GM12878 (cell line): ENCODE results near the gene CCDC88C. TPM values are rescaled to one million over a fixed set of nuclear protein-coding genes. Genes with fewer than 3 reads are reported as not detected.

Experiments used
- ATAC-seq: fragments of 200-7000 bp; cut with Tn5 transposase; 3 replicates; pipeline ENCODE4 v1.9.1; 2020; ENCODE audit warnings: mild to moderate bottlenecking, moderate library complexity
- BruUV-seq: library from RNA; stranded (reverse); fragments of 400-500 nt; replicated peaks from 2 replicates; lab custom pipeline; 2021; lab: Mats Ljungman, UMichigan
- CTCF ChIA-PET: fragments of 300-600 bp; sonication (Branson Sonifier 250); formaldehyde crosslinking; extraction: SDS; loops from one replicate; lab custom pipeline; 2021; ENCODE audit warnings: inconsistent platforms; lab: Yijun Ruan, JAX
- POLR2A ChIA-PET: fragments of 350-600 bp; formaldehyde crosslinking; extraction: SDS; loops from one replicate; lab custom pipeline; 2021; ENCODE audit warnings: inconsistent platforms; lab: Charles Lee
- RAD21 ChIA-PET: fragments of 300-600 bp; sonication (Branson Sonifier 250); formaldehyde crosslinking; loops from one replicate; lab custom pipeline; 2023; ENCODE audit warnings: antibody characterized with exemption; ENCODE audit not compliant: unreplicated experiment; lab: Charles Lee
- SMC1A ChIA-PET: fragments of 300-600 bp; sonication (Branson Sonifier 250); formaldehyde crosslinking; loops from one replicate; lab custom pipeline; 2023; ENCODE audit not compliant: unreplicated experiment, uncharacterized antibody; lab: Charles Lee
- DNase-seq: peaks from one replicate; pipeline ENCODE4 v3.0.0-alpha.2; 2011; ENCODE audit warnings: low read depth, low spot score
- FAIRE-seq: peaks from 3 replicates; lab custom pipeline; 2011; peaks lifted over from hg19 to GRCh38; lab: Jason Lieb, UNC
- H2AFZ ChIP-seq: 2 replicates; pipeline ENCODE4 v1.6.0; 2011; ENCODE audit warnings: low read depth, low read length, control low read depth; ENCODE audit not compliant: control insufficient read depth
- H3K27ac ChIP-seq: 2 replicates; pipeline ENCODE4 v1.5.1; 2011; ENCODE audit warnings: control low read depth; ENCODE audit not compliant: control insufficient read depth, insufficient read depth
- H3K27me3 ChIP-seq, 2 experiments: replicated peaks in 1 of 2; 2 replicates each; pipeline versions ENCODE4 v1.6.0 to v1.6.1; 2011; ENCODE audit warnings: low read length in 1 of 2; ENCODE audit not compliant: control insufficient read depth in 2 of 2, insufficient read depth in 2 of 2
- H3K36me3 ChIP-seq, 2 experiments: 2 replicates each; pipeline ENCODE4 v1.5.1; 2011; ENCODE audit warnings: low read length in 1 of 2; ENCODE audit not compliant: control insufficient read depth in 2 of 2, insufficient read depth in 2 of 2
- H3K4me1 ChIP-seq: 2 replicates; pipeline ENCODE4 v1.6.1; 2011; ENCODE audit warnings: mild to moderate bottlenecking, low read length, moderate library complexity, mixed read lengths; ENCODE audit not compliant: control insufficient read depth, insufficient read depth
- H3K4me2 ChIP-seq: 2 replicates; pipeline ENCODE4 v1.6.0; 2011; ENCODE audit warnings: control low read depth; ENCODE audit not compliant: control insufficient read depth, insufficient read depth
- H3K4me3 ChIP-seq: fragments of 200-600 bp; sonication (generic); 2 replicates; pipeline ENCODE4 v1.5.1; 2016
- H3K79me2 ChIP-seq: 2 replicates; pipeline ENCODE4 v1.6.0; 2011; ENCODE audit warnings: low read length; ENCODE audit not compliant: control insufficient read depth, insufficient read depth
- H3K9ac ChIP-seq: 2 replicates; pipeline ENCODE4 v1.8.0; 2011; ENCODE audit warnings: low read length, control low read depth, mixed read lengths; ENCODE audit not compliant: control insufficient read depth, insufficient read depth
- H3K9me3 ChIP-seq: replicated peaks from 3 replicates; pipeline ENCODE4 v1.5.1; 2011; ENCODE audit warnings: mild to moderate bottlenecking, low read length; ENCODE audit not compliant: control insufficient read depth, insufficient read depth
- H4K20me1 ChIP-seq: 2 replicates; pipeline ENCODE4 v1.6.0; 2011; ENCODE audit not compliant: control insufficient read depth, insufficient read depth
- BCL11A ChIP-seq: IDR thresholded peaks from 2 replicates; pipeline ENCODE4 v1.6.1; 2011; ENCODE audit warnings: low read depth, low read length
- BHLHE40 ChIP-seq, 2 experiments: fragments of 450-650 bp in 1 of 2; IDR thresholded peaks; 2 replicates each; pipeline ENCODE4 v1.6.1; 2011 to 2017; ENCODE audit warnings: low read depth in 2 of 2, borderline replicate concordance in 1 of 2, improper control_type of control experiment in 1 of 2, low read length in 1 of 2, mild to moderate bottlenecking in 1 of 2
- CBX3 ChIP-seq: fragments of 200-600 bp; sonication (generic); IDR thresholded peaks from 2 replicates; pipeline ENCODE4 v1.6.1; 2016; ENCODE audit warnings: low read depth, borderline replicate concordance
- ETV6 ChIP-seq, 2 experiments: fragments of 450-650 bp in 1 of 2; IDR thresholded peaks in 1 of 2; conservative IDR thresholded peaks in 1 of 2; 2 replicates each; pipeline ENCODE4 v1.6.1; 2014; ENCODE audit warnings: antibody characterized with exemption in 1 of 2, borderline replicate concordance in 1 of 2, low read depth in 1 of 2, mild to moderate bottlenecking in 1 of 2, moderate library complexity in 1 of 2
- JUNB ChIP-seq: IDR thresholded peaks from 2 replicates; pipeline ENCODE4 v1.6.1; 2016; ENCODE audit warnings: antibody characterized with exemption, mild to moderate bottlenecking
- NFIC ChIP-seq: IDR thresholded peaks from 2 replicates; pipeline ENCODE4 v1.6.1; 2012; ENCODE audit warnings: low read depth, mild to moderate bottlenecking, inconsistent platforms, low read length, moderate library complexity
- NFXL1 ChIP-seq: fragments of 450-650 bp; IDR thresholded peaks from 2 replicates; pipeline ENCODE4 v1.6.1; 2017; ENCODE audit warnings: antibody characterized with exemption, mild to moderate bottlenecking, borderline replicate concordance
- RAD21 ChIP-seq: IDR thresholded peaks from 2 replicates; pipeline ENCODE4 v1.6.1; 2011; ENCODE audit warnings: mild to moderate bottlenecking, low read depth, low read length, moderate library complexity; ENCODE audit not compliant: insufficient read depth
- SREBF2 ChIP-seq: IDR thresholded peaks from 2 replicates; pipeline ENCODE4 v1.6.1; 2012; ENCODE audit warnings: mild to moderate bottlenecking, low read length
- WGBS: methylation state at CpG from one replicate; pipeline ENCODE4 v1.1.6; 2016; ENCODE audit warnings: low lambda C conversion rate; ENCODE audit not compliant: insufficient replicate concordance, insufficient coverage; ENCODE audit errors: missing lambda C conversion rate; 5-methylcytosine and 5-hydroxymethylcytosine counted together
- in situ Hi-C: fragments of 300-500 bp; cut with MboI; formaldehyde crosslinking; loops from 9 replicates; pipeline ENCODE4 v1.14.3; 2018; ENCODE audit warnings: mixed read lengths
- intact Hi-C: fragments of 100-400 bp; cut with micrococcal nuclease; formaldehyde crosslinking; loops from one replicate; pipeline ENCODE4 v1.14.2; 2022; ENCODE audit not compliant: unreplicated experiment
- polyA plus RNA-seq, 11 experiments: library from polyadenylated mRNA; depleted of rRNA in 4 of 11; unstranded in 6 of 11; stranded (reverse) in 5 of 11; fragments of >200 nt; fragmentation: Nextera tagmentation in 4 of 11; fragmentation: Illumina TruSeq in 1 of 11; extraction: Ambion mirVana in 4 of 11; extraction: Trizol in 1 of 11; gene quantifications; 1 replicate in 1 of 11; 2 replicates in 10 of 11; pipeline versions ENCODE4 v1.2.1 to v1.2.3, GENCODE V29; 2011 to 2016; ENCODE audit warnings: inconsistent platforms in 2 of 11, missing spikeins in 2 of 11, low read depth in 1 of 11
- total RNA-seq, 4 experiments: library from RNA; depleted of rRNA in 3 of 4; stranded (reverse); fragments of >200 nt in 3 of 4; fragmentation: Illumina TruSeq in 1 of 4; extraction: Trizol in 1 of 4; gene quantifications; 2 replicates each; pipeline versions ENCODE4 v1.2.1 to v1.2.3, GENCODE V29; 2013 to 2021
- TF ChIP-seq, protein P1 (sequence below): fragments of 450-650 bp; IDR thresholded peaks from 2 replicates; pipeline ENCODE4 v1.6.1; 2017; ENCODE audit warnings: mild to moderate bottlenecking
- TF ChIP-seq, protein P2 (sequence below): fragments of 450-650 bp; IDR thresholded peaks from 2 replicates; pipeline ENCODE4 v1.6.1; 2016; ENCODE audit warnings: mild to moderate bottlenecking
- TF ChIP-seq, protein P3 (sequence below): fragments of 150-350 bp; IDR thresholded peaks from 2 replicates; pipeline ENCODE4 v1.6.1; 2016; ENCODE audit warnings: low read depth, low read length
- TF ChIP-seq, protein P4 (sequence below): fragments of 450-650 bp; IDR thresholded peaks from 2 replicates; pipeline ENCODE4 v1.6.1; 2017; ENCODE audit warnings: mild to moderate bottlenecking, low read depth, inconsistent platforms; ENCODE audit not compliant: poor library complexity, severe bottlenecking

Gene CCDC88C
- total and polyA plus RNA-seq, 10 of the 15 experiments (the other 5 are each of a cell fraction or from before 2014, with no cell fraction given) = 4.0 to 79.6 (median 36.6) TPM

DNA sequence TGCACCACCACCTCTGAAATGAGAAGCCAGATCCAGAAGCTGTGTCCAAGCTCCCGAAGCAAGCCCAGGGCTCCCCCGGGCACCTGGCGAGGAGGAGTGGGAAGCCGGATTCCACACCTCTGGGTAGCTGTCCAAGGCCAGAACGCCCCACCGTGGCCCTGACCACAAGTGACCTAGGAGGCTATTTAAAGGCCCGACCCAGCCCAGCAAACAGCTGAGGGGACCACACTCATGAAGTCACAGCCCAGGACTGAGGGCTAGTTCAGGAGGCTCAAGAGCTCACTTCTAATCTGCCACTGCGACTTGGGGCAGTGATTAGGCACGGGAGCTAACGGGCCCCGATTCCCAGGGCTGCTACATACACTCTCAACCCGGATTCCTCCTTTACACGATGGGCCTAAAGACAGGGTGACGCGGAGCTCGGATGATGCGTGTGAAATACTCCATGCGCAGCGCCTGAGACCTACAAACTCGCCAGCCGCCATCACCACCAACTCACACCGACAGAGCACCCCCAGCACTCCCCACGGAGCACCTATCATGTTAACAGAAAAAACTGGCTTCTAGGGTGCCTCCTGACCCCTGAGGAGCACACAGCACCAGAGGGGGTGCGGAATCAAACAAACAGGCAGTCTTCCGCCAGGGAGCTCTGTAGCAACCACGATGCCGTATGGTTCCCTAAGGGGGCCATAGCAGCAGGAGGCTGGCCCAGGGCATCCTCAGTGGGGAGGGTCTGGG is 89.1 kb downstream of the CCDC88C start:
- Histone ChIP-seq H2AFZ (no peak overlapping the region), H3K4me2 (no peak overlapping the region), H3K36me3 (peaks cover 26 to 48% of the 10 kb centered on the region in 2 experiments), H3K9me3 (no peaks in the 10 kb centered on the region), H3K27ac (no peak overlapping the region), H3K4me3 (no peak overlapping the region), H3K27me3 (no peaks in the 10 kb centered on the region), H3K9ac (no peak overlapping the region), H4K20me1 (no peaks in the 10 kb centered on the region), H3K79me2 (peaks cover 15% of the 10 kb centered on the region), H3K4me1 (peaks cover 44% of the 10 kb centered on the region)
- DNase-seq = no peak
- SMC1A ChIA-PET = interaction anchor here (0.9 to 2.4 kb wide), 2 partner anchors 22 kb away, joined by 3 to 8 read pairs; no protein-coding TSS in a partner anchor
- POLR2A ChIA-PET = no interaction called here
- TF ChIP-seq BHLHE40 (IDR thresholded peaks at IDR 0.05; ENCODE audit: borderline replicate concordance in 1 of 2, low read depth in 2 of 2, low read length in 1 of 2) = no peak
- TF ChIP-seq, protein P1, sequence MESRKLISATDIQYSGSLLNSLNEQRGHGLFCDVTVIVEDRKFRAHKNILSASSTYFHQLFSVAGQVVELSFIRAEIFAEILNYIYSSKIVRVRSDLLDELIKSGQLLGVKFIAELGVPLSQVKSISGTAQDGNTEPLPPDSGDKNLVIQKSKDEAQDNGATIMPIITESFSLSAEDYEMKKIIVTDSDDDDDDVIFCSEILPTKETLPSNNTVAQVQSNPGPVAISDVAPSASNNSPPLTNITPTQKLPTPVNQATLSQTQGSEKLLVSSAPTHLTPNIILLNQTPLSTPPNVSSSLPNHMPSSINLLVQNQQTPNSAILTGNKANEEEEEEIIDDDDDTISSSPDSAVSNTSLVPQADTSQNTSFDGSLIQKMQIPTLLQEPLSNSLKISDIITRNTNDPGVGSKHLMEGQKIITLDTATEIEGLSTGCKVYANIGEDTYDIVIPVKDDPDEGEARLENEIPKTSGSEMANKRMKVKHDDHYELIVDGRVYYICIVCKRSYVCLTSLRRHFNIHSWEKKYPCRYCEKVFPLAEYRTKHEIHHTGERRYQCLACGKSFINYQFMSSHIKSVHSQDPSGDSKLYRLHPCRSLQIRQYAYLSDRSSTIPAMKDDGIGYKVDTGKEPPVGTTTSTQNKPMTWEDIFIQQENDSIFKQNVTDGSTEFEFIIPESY = no peak
- TF ChIP-seq, protein P2, sequence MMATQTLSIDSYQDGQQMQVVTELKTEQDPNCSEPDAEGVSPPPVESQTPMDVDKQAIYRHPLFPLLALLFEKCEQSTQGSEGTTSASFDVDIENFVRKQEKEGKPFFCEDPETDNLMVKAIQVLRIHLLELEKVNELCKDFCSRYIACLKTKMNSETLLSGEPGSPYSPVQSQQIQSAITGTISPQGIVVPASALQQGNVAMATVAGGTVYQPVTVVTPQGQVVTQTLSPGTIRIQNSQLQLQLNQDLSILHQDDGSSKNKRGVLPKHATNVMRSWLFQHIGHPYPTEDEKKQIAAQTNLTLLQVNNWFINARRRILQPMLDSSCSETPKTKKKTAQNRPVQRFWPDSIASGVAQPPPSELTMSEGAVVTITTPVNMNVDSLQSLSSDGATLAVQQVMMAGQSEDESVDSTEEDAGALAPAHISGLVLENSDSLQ = no peak
- TF ChIP-seq NFXL1 = no peak
- TF ChIP-seq, protein P3, sequence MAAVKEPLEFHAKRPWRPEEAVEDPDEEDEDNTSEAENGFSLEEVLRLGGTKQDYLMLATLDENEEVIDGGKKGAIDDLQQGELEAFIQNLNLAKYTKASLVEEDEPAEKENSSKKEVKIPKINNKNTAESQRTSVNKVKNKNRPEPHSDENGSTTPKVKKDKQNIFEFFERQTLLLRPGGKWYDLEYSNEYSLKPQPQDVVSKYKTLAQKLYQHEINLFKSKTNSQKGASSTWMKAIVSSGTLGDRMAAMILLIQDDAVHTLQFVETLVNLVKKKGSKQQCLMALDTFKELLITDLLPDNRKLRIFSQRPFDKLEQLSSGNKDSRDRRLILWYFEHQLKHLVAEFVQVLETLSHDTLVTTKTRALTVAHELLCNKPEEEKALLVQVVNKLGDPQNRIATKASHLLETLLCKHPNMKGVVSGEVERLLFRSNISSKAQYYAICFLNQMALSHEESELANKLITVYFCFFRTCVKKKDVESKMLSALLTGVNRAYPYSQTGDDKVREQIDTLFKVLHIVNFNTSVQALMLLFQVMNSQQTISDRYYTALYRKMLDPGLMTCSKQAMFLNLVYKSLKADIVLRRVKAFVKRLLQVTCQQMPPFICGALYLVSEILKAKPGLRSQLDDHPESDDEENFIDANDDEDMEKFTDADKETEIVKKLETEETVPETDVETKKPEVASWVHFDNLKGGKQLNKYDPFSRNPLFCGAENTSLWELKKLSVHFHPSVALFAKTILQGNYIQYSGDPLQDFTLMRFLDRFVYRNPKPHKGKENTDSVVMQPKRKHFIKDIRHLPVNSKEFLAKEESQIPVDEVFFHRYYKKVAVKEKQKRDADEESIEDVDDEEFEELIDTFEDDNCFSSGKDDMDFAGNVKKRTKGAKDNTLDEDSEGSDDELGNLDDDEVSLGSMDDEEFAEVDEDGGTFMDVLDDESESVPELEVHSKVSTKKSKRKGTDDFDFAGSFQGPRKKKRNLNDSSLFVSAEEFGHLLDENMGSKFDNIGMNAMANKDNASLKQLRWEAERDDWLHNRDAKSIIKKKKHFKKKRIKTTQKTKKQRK = no peak
- no peak for TF ChIP-seq BCL11A
- TF ChIP-seq, protein P4, sequence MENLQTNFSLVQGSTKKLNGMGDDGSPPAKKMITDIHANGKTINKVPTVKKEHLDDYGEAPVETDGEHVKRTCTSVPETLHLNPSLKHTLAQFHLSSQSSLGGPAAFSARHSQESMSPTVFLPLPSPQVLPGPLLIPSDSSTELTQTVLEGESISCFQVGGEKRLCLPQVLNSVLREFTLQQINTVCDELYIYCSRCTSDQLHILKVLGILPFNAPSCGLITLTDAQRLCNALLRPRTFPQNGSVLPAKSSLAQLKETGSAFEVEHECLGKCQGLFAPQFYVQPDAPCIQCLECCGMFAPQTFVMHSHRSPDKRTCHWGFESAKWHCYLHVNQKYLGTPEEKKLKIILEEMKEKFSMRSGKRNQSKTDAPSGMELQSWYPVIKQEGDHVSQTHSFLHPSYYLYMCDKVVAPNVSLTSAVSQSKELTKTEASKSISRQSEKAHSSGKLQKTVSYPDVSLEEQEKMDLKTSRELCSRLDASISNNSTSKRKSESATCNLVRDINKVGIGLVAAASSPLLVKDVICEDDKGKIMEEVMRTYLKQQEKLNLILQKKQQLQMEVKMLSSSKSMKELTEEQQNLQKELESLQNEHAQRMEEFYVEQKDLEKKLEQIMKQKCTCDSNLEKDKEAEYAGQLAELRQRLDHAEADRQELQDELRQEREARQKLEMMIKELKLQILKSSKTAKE = no peak
- TF ChIP-seq CBX3 = no peak
- TF ChIP-seq NFIC = no peak
- no peak for TF ChIP-seq SREBF2
- no peak for TF ChIP-seq RAD21
- no peak for TF ChIP-seq JUNB
- TF ChIP-seq ETV6 (conservative IDR thresholded peaks at IDR 0.05 in 1 of 2, IDR thresholded peaks at IDR 0.05 in 1 of 2; ENCODE audit: borderline replicate concordance in 1 of 2, low read depth in 1 of 2) = no peak
- CTCF ChIA-PET = interaction anchor here (1.3 to 13.6 kb wide), 3 partner anchors 15 to 91 kb away, joined by 3 to 242 read pairs (median 10); partner anchors contain the start of gene CCDC88C
- 92% methylated on average over 26 of the region's 27 CpGs for WGBS
- BruUV-seq = no TSS peak
- in situ Hi-C loops (no loop called here), intact Hi-C loops (loop anchor here (10.0 kb wide), 1 partner anchor 176 kb away; no protein-coding TSS in a partner anchor)
- RAD21 ChIA-PET = no interaction called here
- no peak for ATAC-seq
- no peak for FAIRE-seq
